Neural cell (in vitro differentiated cells): ENCODE data around the gene TNFSF12. TPM values are rescaled to one million over a fixed set of nuclear protein-coding genes. Genes with fewer than 3 reads are reported as not detected.

Source experiments
- H2AFZ ChIP-seq: fragments of 200-600, 300-800 bp; sonication (generic), shearing (Covaris generic); 2 replicates; pipeline ENCODE4 v1.6.0; 2014; ENCODE audit warnings: low read depth, mild to moderate bottlenecking, antibody characterized with exemption, low read length, moderate library complexity
- H3F3A ChIP-seq: fragments of 200-600 bp; shearing (Covaris generic); 2 replicates; pipeline ENCODE4 v1.6.1; 2016; ENCODE audit warnings: mild to moderate bottlenecking, moderate library complexity, mixed read lengths, antibody characterized with exemption, low read length; ENCODE audit not compliant: insufficient read depth, poor library complexity, severe bottlenecking
- H3K27ac ChIP-seq: fragments of 200-600, 300-800 bp; sonication (generic), shearing (Covaris generic); 2 replicates; pipeline ENCODE4 v1.5.1; 2014; ENCODE audit warnings: mild to moderate bottlenecking, low read length, moderate library complexity
- H3K27me3 ChIP-seq: fragments of 300-800, 200-600 bp; sonication (generic), shearing (Covaris generic); 2 replicates; pipeline ENCODE4 v1.6.0; 2014; ENCODE audit warnings: mild to moderate bottlenecking, low read depth, low read length, moderate library complexity; ENCODE audit not compliant: insufficient read depth
- H3K36me3 ChIP-seq: fragments of 300-800, 200-600 bp; sonication (generic), shearing (Covaris generic); 2 replicates; pipeline ENCODE4 v1.5.1; 2014; ENCODE audit warnings: mild to moderate bottlenecking, antibody characterized with exemption, low read length, moderate library complexity; ENCODE audit not compliant: insufficient read depth
- H3K4me2 ChIP-seq: fragments of 300-800, 200-600 bp; sonication (generic), shearing (Covaris generic); 2 replicates; pipeline ENCODE4 v1.6.0; 2014; ENCODE audit warnings: mild to moderate bottlenecking, low read length
- H3K4me3 ChIP-seq: fragments of 300-800, 200-600 bp; sonication (generic), shearing (Covaris generic); 2 replicates; pipeline ENCODE4 v1.5.1; 2014; ENCODE audit warnings: mild to moderate bottlenecking, low read length, moderate library complexity
- H3K79me2 ChIP-seq: fragments of 200-600 bp; shearing (Covaris generic); replicated peaks from 2 replicates; pipeline ENCODE4 v1.6.0; 2014; ENCODE audit warnings: mild to moderate bottlenecking, low read length, moderate library complexity; ENCODE audit not compliant: insufficient read depth
- H3K9ac ChIP-seq: fragments of 300-800, 200-600 bp; sonication (generic), shearing (Covaris generic); 2 replicates; pipeline ENCODE4 v1.6.1; 2016; ENCODE audit warnings: mild to moderate bottlenecking, low read length, mixed read lengths
- H3K9me2 ChIP-seq: fragments of 200-600 bp; shearing (Covaris generic); 2 replicates; pipeline ENCODE4 v1.6.1; 2016; ENCODE audit warnings: mild to moderate bottlenecking, low read length, mixed read lengths; ENCODE audit not compliant: insufficient read depth
- H3K9me3 ChIP-seq: fragments of 200-600, 300-800 bp; sonication (generic), shearing (Covaris generic); 2 replicates; pipeline ENCODE4 v1.6.1; 2016; ENCODE audit warnings: mild to moderate bottlenecking, mixed run types, low read length, moderate library complexity, mixed read lengths
- H4K20me1 ChIP-seq: fragments of 200-600 bp; shearing (Covaris generic); 2 replicates; pipeline ENCODE4 v1.6.1; 2016; ENCODE audit warnings: mild to moderate bottlenecking, mixed run types; ENCODE audit not compliant: insufficient read depth
- EP300 ChIP-seq: fragments of 450-650 bp; conservative IDR thresholded peaks from 2 replicates; pipeline ENCODE4 v1.6.1; 2014; ENCODE audit warnings: antibody characterized with exemption, mild to moderate bottlenecking, moderate library complexity; ENCODE audit not compliant: poor library complexity, severe bottlenecking
- EZH2 ChIP-seq: fragments of 200-600, 300-800 bp; shearing (Covaris generic), sonication (generic); IDR thresholded peaks from 2 replicates; pipeline ENCODE4 v1.6.1; 2014; ENCODE audit warnings: antibody characterized with exemption, low read length, borderline replicate concordance, mild to moderate bottlenecking; ENCODE audit not compliant: insufficient read depth, poor library complexity, severe bottlenecking
- MXI1 ChIP-seq: fragments of 450-650 bp; conservative IDR thresholded peaks from 2 replicates; pipeline ENCODE4 v1.6.1; 2014; ENCODE audit warnings: antibody characterized with exemption, mild to moderate bottlenecking; ENCODE audit not compliant: poor library complexity, severe bottlenecking
- POLR2AphosphoS5 ChIP-seq: IDR thresholded peaks from 2 replicates; pipeline ENCODE4 v1.6.1; 2012
- RAD21 ChIP-seq: fragments of 450-650 bp; conservative IDR thresholded peaks from 2 replicates; pipeline ENCODE4 v1.6.1; 2014; ENCODE audit warnings: antibody characterized with exemption, mild to moderate bottlenecking, moderate library complexity
- SMC3 ChIP-seq: fragments of 450-650 bp; conservative IDR thresholded peaks from 2 replicates; pipeline ENCODE4 v1.6.1; 2014; ENCODE audit warnings: antibody characterized with exemption, mild to moderate bottlenecking, moderate library complexity; ENCODE audit not compliant: poor library complexity
- TAF1 ChIP-seq: IDR thresholded peaks from 2 replicates; pipeline ENCODE4 v1.6.1; 2012; ENCODE audit warnings: low read depth
- polyA plus RNA-seq: library from polyadenylated mRNA; depleted of rRNA; stranded (reverse); fragments of >200 nt; gene quantifications from 2 replicates; pipeline ENCODE4 v1.2.3, GENCODE V29; 2014
- TF ChIP-seq, protein P1 (sequence below): IDR thresholded peaks from 2 replicates; pipeline ENCODE4 v1.6.1; 2012; ENCODE audit warnings: borderline replicate concordance
- TF ChIP-seq, protein P2 (sequence below): fragments of 450-650 bp; IDR thresholded peaks from 2 replicates; pipeline ENCODE4 v1.5.1; 2014; ENCODE audit warnings: antibody characterized with exemption, mild to moderate bottlenecking, moderate library complexity; ENCODE audit not compliant: poor library complexity, severe bottlenecking

The TNFSF12 gene
- polyA plus RNA-seq, 1 donor from 2014 or later = not detected

DNA sequence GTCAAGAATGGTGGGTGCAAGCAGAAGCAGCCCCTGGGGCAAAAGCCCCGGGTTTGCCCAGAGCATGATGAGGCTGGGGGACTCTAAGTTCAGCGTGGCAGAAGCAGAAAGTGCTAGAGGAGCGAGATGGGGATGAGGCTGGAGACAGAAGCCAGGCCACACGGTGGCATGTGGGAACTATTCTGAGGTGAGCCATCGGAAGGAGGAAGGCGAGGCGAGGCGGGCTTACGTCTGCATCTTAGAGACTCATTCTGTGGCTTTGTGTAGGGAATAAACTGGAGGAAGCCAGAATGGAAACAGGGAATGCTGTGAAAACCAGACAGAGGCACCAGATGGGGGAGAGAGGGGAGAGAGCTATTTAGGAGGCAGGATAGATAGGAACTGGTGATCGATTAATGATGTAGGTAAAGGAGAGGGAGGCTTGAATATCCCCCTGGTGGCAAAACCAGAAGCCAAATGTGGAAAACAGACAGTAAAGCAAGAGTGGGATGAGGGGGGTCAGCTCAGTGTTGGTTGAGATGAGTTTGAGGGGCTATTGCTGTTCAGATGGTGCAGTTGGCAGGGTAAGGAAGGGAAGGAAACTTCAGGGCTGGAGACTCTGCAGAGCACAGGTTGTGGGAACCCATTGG lies 6.6 kb downstream of the TNFSF12 start:
- Histone ChIP-seq H3K9ac (no peak overlapping the region), H2AFZ (no peak overlapping the region), H3K4me3 (no peak overlapping the region), H3K4me2 (no peak overlapping the region), H3F3A (no peaks in the 10 kb centered on the region), H3K36me3 (no peaks in the 10 kb centered on the region), H3K9me2 (no peaks in the 10 kb centered on the region), H3K79me2 (no peaks in the 10 kb centered on the region), H3K27ac (no peak overlapping the region), H4K20me1 (no peaks in the 10 kb centered on the region), H3K9me3 (no peaks in the 10 kb centered on the region), H3K27me3 (no peaks in the 10 kb centered on the region)
- TF ChIP-seq POLR2AphosphoS5 = no peak
- no peak for TF ChIP-seq EZH2
- TF ChIP-seq EP300 = no peak
- TF ChIP-seq TAF1 = no peak
- no peak for TF ChIP-seq MXI1
- no peak for TF ChIP-seq RAD21
- TF ChIP-seq, protein P1, sequence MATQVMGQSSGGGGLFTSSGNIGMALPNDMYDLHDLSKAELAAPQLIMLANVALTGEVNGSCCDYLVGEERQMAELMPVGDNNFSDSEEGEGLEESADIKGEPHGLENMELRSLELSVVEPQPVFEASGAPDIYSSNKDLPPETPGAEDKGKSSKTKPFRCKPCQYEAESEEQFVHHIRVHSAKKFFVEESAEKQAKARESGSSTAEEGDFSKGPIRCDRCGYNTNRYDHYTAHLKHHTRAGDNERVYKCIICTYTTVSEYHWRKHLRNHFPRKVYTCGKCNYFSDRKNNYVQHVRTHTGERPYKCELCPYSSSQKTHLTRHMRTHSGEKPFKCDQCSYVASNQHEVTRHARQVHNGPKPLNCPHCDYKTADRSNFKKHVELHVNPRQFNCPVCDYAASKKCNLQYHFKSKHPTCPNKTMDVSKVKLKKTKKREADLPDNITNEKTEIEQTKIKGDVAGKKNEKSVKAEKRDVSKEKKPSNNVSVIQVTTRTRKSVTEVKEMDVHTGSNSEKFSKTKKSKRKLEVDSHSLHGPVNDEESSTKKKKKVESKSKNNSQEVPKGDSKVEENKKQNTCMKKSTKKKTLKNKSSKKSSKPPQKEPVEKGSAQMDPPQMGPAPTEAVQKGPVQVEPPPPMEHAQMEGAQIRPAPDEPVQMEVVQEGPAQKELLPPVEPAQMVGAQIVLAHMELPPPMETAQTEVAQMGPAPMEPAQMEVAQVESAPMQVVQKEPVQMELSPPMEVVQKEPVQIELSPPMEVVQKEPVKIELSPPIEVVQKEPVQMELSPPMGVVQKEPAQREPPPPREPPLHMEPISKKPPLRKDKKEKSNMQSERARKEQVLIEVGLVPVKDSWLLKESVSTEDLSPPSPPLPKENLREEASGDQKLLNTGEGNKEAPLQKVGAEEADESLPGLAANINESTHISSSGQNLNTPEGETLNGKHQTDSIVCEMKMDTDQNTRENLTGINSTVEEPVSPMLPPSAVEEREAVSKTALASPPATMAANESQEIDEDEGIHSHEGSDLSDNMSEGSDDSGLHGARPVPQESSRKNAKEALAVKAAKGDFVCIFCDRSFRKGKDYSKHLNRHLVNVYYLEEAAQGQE = no peak
- TF ChIP-seq SMC3 = no peak
- TF ChIP-seq, protein P2, sequence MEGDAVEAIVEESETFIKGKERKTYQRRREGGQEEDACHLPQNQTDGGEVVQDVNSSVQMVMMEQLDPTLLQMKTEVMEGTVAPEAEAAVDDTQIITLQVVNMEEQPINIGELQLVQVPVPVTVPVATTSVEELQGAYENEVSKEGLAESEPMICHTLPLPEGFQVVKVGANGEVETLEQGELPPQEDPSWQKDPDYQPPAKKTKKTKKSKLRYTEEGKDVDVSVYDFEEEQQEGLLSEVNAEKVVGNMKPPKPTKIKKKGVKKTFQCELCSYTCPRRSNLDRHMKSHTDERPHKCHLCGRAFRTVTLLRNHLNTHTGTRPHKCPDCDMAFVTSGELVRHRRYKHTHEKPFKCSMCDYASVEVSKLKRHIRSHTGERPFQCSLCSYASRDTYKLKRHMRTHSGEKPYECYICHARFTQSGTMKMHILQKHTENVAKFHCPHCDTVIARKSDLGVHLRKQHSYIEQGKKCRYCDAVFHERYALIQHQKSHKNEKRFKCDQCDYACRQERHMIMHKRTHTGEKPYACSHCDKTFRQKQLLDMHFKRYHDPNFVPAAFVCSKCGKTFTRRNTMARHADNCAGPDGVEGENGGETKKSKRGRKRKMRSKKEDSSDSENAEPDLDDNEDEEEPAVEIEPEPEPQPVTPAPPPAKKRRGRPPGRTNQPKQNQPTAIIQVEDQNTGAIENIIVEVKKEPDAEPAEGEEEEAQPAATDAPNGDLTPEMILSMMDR = no peak

DNA sequence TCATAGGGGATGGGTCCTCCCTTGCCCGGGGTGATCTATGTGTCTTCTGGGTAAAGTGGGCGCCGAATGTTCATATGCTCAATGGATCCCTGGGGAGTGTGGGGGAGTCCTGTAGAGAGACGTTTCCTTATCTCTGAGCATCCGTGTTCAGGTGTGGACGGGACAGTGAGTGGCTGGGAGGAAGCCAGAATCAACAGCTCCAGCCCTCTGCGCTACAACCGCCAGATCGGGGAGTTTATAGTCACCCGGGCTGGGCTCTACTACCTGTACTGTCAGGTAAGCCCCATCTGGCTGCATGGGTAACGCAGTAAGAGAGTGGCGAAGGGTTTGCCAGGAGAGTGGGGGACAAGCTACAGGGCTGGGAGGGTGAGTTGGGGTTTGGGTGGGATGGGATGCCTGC lies 7.8 kb downstream of the TNFSF12 start:
- H3K27me3 ChIP-seq = no peaks in the 10 kb centered on the region
- H3K36me3 ChIP-seq = no peaks in the 10 kb centered on the region
- no peaks in the 10 kb centered on the region for H3K9me2 ChIP-seq
- H3F3A ChIP-seq = no peaks in the 10 kb centered on the region
- H3K27ac ChIP-seq = no peak overlapping the region
- H3K9me3 ChIP-seq = no peaks in the 10 kb centered on the region
- H3K9ac ChIP-seq = no peak overlapping the region
- no peak overlapping the region for H3K4me3 ChIP-seq
- no peak overlapping the region for H3K4me2 ChIP-seq
- no peaks in the 10 kb centered on the region for H4K20me1 ChIP-seq
- TF ChIP-seq TAF1 (no peak), EP300 (no peak), SMC3 (no peak), POLR2AphosphoS5 (no peak), EZH2 (no peak), MXI1 (no peak), RAD21 (no peak)
- TF ChIP-seq, protein P1 = no peak
- TF ChIP-seq, protein P2 = no peak
- no peaks in the 10 kb centered on the region for H3K79me2 ChIP-seq
- no peak overlapping the region for H2AFZ ChIP-seq
